ENCODE data around the gene HDAC9.

The HDAC9 gene

GRCh38 chr7:18753972-18754610, 258.5 kb downstream of the HDAC9 start:
- no peak for DNase-seq

GRCh38 chr7:18754766-18755165, 259.2 kb downstream of the HDAC9 start:
- no peak for DNase-seq

- no peak for DNase-seq
Measured at GRCh38 chr7:18755793-18756192, 260.2 kb downstream of the HDAC9 start.

GRCh38 chr7:18756378-18757050, 261.0 kb downstream of the HDAC9 start:
- DNase-seq = no peak

- no peak for DNase-seq
Measured at GRCh38 chr7:18760046-18760445, 264.5 kb downstream of the HDAC9 start.

GRCh38 chr7:18760631-18761445, 265.3 kb downstream of the HDAC9 start:
- no peak for DNase-seq

- no peak for DNase-seq
Measured at GRCh38 chr7:18762189-18762588, 266.6 kb downstream of the HDAC9 start.

GRCh38 chr7:18768256-18768655, 272.7 kb downstream of the HDAC9 start:
- DNase-seq = no peak

GRCh38 chr7:18770154-18770811, 274.7 kb downstream of the HDAC9 start:
- DNase-seq = no peak

GRCh38 chr7:18770822-18771221, 275.3 kb downstream of the HDAC9 start:
- DNase-seq = no peak

GRCh38 chr7:18771834-18772566, 276.5 kb downstream of the HDAC9 start:
- no peak for DNase-seq

GRCh38 chr7:18772567-18772965, 277.0 kb downstream of the HDAC9 start:
- no peak for DNase-seq

- no peak for DNase-seq
Measured at GRCh38 chr7:18777314-18777713, 281.8 kb downstream of the HDAC9 start.

- no peak for DNase-seq
Measured at GRCh38 chr7:18778594-18778993, 283.0 kb downstream of the HDAC9 start.

- DNase-seq = no peak
Measured at GRCh38 chr7:18780266-18780665, 284.7 kb downstream of the HDAC9 start.

- no peak for DNase-seq
Measured at GRCh38 chr7:18780938-18781337, 285.4 kb downstream of the HDAC9 start.

GRCh38 chr7:18786196-18786727, 290.7 kb downstream of the HDAC9 start:
- no peak for DNase-seq

GRCh38 chr7:18786796-18787195, 291.2 kb downstream of the HDAC9 start:
- no peak for DNase-seq

- no peak for DNase-seq
Measured at GRCh38 chr7:18788026-18788425, 292.5 kb downstream of the HDAC9 start.

GRCh38 chr7:18792871-18793595, 297.5 kb downstream of the HDAC9 start:
- DNase-seq = no peak

GRCh38 chr7:18796216-18796615, 300.7 kb downstream of the HDAC9 start:
- no peak for DNase-seq

Measured in NCI-H1694 treated with DMSO at 0.1 percent for 48 hours (cell line).